Activated T-cell treated with anti-CD3 and anti-CD28 coated beads for 1 hour (primary cell): ENCODE data around the gene SLC18A2.

ENCODE experiments used
- DNase-seq: peaks from one replicate; pipeline ENCODE4 v3.0.0-alpha.2; 2020; ENCODE audit warnings: low read depth

Gene SLC18A2

GRCh38 chr10:117237401-117237991, 3.4 kb upstream of the SLC18A2 start:
- no peak for DNase-seq

- DNase-seq: no peak
Observed at GRCh38 chr10:117239051-117239450, 1.9 kb upstream of the SLC18A2 start.

GRCh38 chr10:117239721-117240620, 943 bp upstream of the SLC18A2 start:
- no peak for DNase-seq

GRCh38 chr10:117241541-117242462, 888 bp downstream of the SLC18A2 start:
- DNase-seq: no peak

- DNase-seq: no peak
Observed at GRCh38 chr10:117242463-117242832, 1.5 kb downstream of the SLC18A2 start.

GRCh38 chr10:117246997-117247671, 6.2 kb downstream of the SLC18A2 start:
- DNase-seq: no peak

- DNase-seq: no peak
Observed at GRCh38 chr10:117248750-117249465, 8.0 kb downstream of the SLC18A2 start.

GRCh38 chr10:117249493-117250093, 8.7 kb downstream of the SLC18A2 start:
- DNase-seq: no peak

GRCh38 chr10:117250411-117250810, 9.5 kb downstream of the SLC18A2 start:
- DNase-seq: no peak

GRCh38 chr10:117253908-117254307, 13.0 kb downstream of the SLC18A2 start:
- DNase-seq: no peak

- no peak for DNase-seq
Observed at GRCh38 chr10:117254338-117254737, 13.4 kb downstream of the SLC18A2 start.

- DNase-seq: no peak
Observed at GRCh38 chr10:117254774-117255735, 14.1 kb downstream of the SLC18A2 start.

GRCh38 chr10:117255835-117256460, 15.0 kb downstream of the SLC18A2 start:
- DNase-seq: no peak

GRCh38 chr10:117256910-117257309, 16.0 kb downstream of the SLC18A2 start:
- no peak for DNase-seq

- no peak for DNase-seq
Observed at GRCh38 chr10:117257721-117258120, 16.8 kb downstream of the SLC18A2 start.

- DNase-seq: no peak
Observed at GRCh38 chr10:117259279-117259678, 18.4 kb downstream of the SLC18A2 start.

- DNase-seq: no peak
Observed at GRCh38 chr10:117260084-117260483, 19.2 kb downstream of the SLC18A2 start.

GRCh38 chr10:117261501-117261900, 20.6 kb downstream of the SLC18A2 start:
- DNase-seq: no peak

- no peak for DNase-seq
Observed at GRCh38 chr10:117262291-117262902, 21.5 kb downstream of the SLC18A2 start.
